Measurements from ENCODE around the gene SLC22A12. TPM values are rescaled to one million over a fixed set of nuclear protein-coding genes. Genes with fewer than 3 reads are reported as not detected.

Gene SLC22A12
- total and polyA plus RNA-seq, 2 of the 8 experiments (the other 6 are each of a cell fraction or from before 2014, with no cell fraction given), result not detected

GRCh38 chr11:64629103-64629502 is 38.1 kb downstream of the SLC22A12 start:
- no peak overlapping the region for H4K91ac ChIP-seq (replicated peaks; ENCODE audit: insufficient read length, low read length)
- H3K9me3 ChIP-seq (ENCODE audit: insufficient read depth in 2 of 2, low read depth in 1 of 2, low read length in 1 of 2), result peaks cover 0 to 4% of the 10 kb centered on the region in 2 experiments; a peak in 1 of 4 replicates
- 89% methylated on average over 6 of the region's 6 CpGs; no CpG with 5 or more reads in 1 of the 2 experiments for WGBS, 2 experiments (ENCODE audit: extremely low coverage in 1 of 2, insufficient coverage in 1 of 2, insufficient read length in 1 of 2, insufficient replicate concordance in 2 of 2, low coverage in 1 of 2, low lambda C conversion rate in 2 of 2, missing lambda C conversion rate in 1 of 2)
- H3K18ac ChIP-seq (ENCODE audit: extremely low read depth, low read length), result no peak overlapping the region
- no peak overlapping the region for H3K4me3 ChIP-seq (ENCODE audit: extremely low read depth in 1 of 4, insufficient read depth in 2 of 4, low read depth in 3 of 4, low read length in 4 of 4)
- no peak overlapping the region for H2BK20ac ChIP-seq (ENCODE audit: low read length)
- no peak overlapping the region for H2BK5ac ChIP-seq (ENCODE audit: low read depth, low read length)
- CTCF ChIA-PET (ENCODE audit: partially characterized antibody), result interaction anchor here (0.8 to 12.7 kb wide), 6 partner anchors 10 to 143 kb away, joined by 3 to 188 read pairs (median 6); no protein-coding TSS in a partner anchor
- H4K8ac ChIP-seq (ENCODE audit: extremely low read depth, insufficient read depth, low read length), result no peak overlapping the region
- H2BK12ac ChIP-seq (ENCODE audit: low read depth, low read length), result 0 out of 2 replicates have a peak overlapping the region, but pooled peaks have one; percentile 55
- H3K9ac ChIP-seq (replicated peaks in 1 of 4; ENCODE audit: extremely low read depth in 1 of 4, low read depth in 3 of 4, low read length in 3 of 4), result no peak overlapping the region
- FAIRE-seq (no peak), DNase-seq (ENCODE audit: low read depth in 1 of 2, low spot score in 2 of 2) (no peak)
- no peaks in the 10 kb centered on the region for H3K36me3 ChIP-seq (ENCODE audit: control insufficient read depth in 2 of 4, insufficient read depth in 4 of 4, low read length in 3 of 4)
- POLR2A ChIA-PET (ENCODE audit: partially characterized antibody), result interaction anchor here (1.1 kb wide), 1 partner anchor 66 kb away, joined by 3 read pairs; no protein-coding TSS in a partner anchor
- peaks cover 3% of the 10 kb centered on the region; the same call in 1 of the 2 replicates for H3K23me2 ChIP-seq (ENCODE audit: low read depth, low read length)
- H2AFZ ChIP-seq (ENCODE audit: low read length), result no peak overlapping the region
- no peak overlapping the region for H2BK120ac ChIP-seq (replicated peaks; ENCODE audit: low read depth, low read length)
- H3K4ac ChIP-seq (replicated peaks; ENCODE audit: insufficient read length, low read depth, low read length), result no peak overlapping the region
- H3K27ac ChIP-seq (ENCODE audit: low read depth, low read length), result no peak overlapping the region
- H2AK5ac ChIP-seq (ENCODE audit: low read depth, low read length), result no peak overlapping the region
- H3K4me2 ChIP-seq (ENCODE audit: insufficient read depth in 1 of 2, low read depth in 2 of 2, low read length in 2 of 2), result no peak overlapping the region
- H4K5ac ChIP-seq (ENCODE audit: insufficient read length, low read depth, low read length), result no peak overlapping the region
- H3K56ac ChIP-seq (replicated peaks; ENCODE audit: insufficient read length, low read depth, low read length), result no peak overlapping the region
- H4K20me1 ChIP-seq (replicated peaks in 1 of 2; ENCODE audit: control insufficient read depth in 1 of 2, insufficient read depth in 2 of 2, low read length in 2 of 2), result peaks cover 0 to 2% of the 10 kb centered on the region in 2 experiments
- no peak overlapping the region for H3K23ac ChIP-seq (ENCODE audit: insufficient read length)
- no peaks in the 10 kb centered on the region for H3K79me1 ChIP-seq (ENCODE audit: low read depth, low read length)
- H2BK15ac ChIP-seq (ENCODE audit: low read length), result no peak overlapping the region
- H3K27me3 ChIP-seq (replicated peaks in 1 of 4; ENCODE audit: control insufficient read depth in 3 of 4, extremely low read depth in 1 of 4, insufficient read depth in 3 of 4, low read length in 3 of 4), result peaks cover 0 to 19% (median 12%) of the 10 kb centered on the region in 4 experiments; a peak in 5 of 7 replicates
- H3K4me1 ChIP-seq (replicated peaks in 1 of 4; ENCODE audit: control insufficient read depth in 3 of 4, insufficient read depth in 4 of 4, low read length in 3 of 4), result peaks cover 0 to 10% (median 5%) of the 10 kb centered on the region in 4 experiments; a peak in 6 of 7 replicates
- no peak overlapping the region for H3K14ac ChIP-seq (ENCODE audit: insufficient read length)
- no peak for TF ChIP-seq SP1 (IDR thresholded peaks at IDR 0.05; ENCODE audit: low read depth, low read length)
- TF ChIP-seq NANOG (IDR thresholded peaks at IDR 0.05; ENCODE audit: insufficient read depth, low read depth, low read length, poor library complexity, severe bottlenecking), result no peak
- no peaks in the 10 kb centered on the region for H3K79me2 ChIP-seq (ENCODE audit: control insufficient read depth in 1 of 2, insufficient read depth in 2 of 2, low read length in 2 of 2)

Data from H1 (cell line).